ENCODE data around the gene RNU1-1.
"Not testable (repeated sequence)": the region's sequence is repeated elsewhere in the genome, so short reads cannot be mapped to it uniquely, and the experiment has no call there.

DNA sequence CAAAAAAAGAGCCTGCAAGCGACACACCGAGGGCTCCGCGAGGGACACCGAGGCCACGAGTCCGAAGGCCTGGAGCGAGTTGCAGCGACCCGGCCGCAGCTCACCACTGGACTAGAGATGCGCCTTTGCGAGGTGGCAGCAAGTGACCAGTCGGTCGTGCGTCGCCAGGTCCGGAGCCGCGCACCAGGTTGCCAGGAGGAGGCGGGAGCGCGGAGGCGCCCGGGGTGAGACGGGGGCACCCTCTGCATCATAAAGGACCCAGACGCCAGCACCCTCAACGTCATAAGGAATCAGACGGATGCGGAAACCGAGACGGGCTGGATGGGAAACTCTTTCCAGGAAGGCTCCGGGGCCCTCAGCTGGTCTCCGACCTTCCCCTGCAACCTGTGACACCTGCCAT is 21.4 kb upstream of the RNU1-1 start:
- TF ChIP-seq POLR2A, CTCF (IDR thresholded peaks at IDR 0.05): not testable (repeated sequence)

Measured in esophagus squamous epithelium (tissue), 4 donors.